Sigmoid colon (tissue), 7 donors: ENCODE data around the gene ROR1. TPM values are rescaled to one million over a fixed set of nuclear protein-coding genes. Genes with fewer than 3 reads are reported as not detected.
A peak's percentile ranks its signal among the peaks of the same experiment; 100 is the strongest.

Experiments used
- DNase-seq: peaks from one replicate; pipeline ENCODE4 v3.0.0-alpha.2; 2019
- H3K27ac ChIP-seq, 4 donors: fragments of 200-600 bp; sonication (generic); one replicate each; pipeline ENCODE4 v1.5.1; 2016 to 2019; ENCODE audit warnings: mild to moderate bottlenecking in 1 of 4
- H3K27me3 ChIP-seq, 3 donors: fragments of 200-600 bp; sonication (generic); one replicate each; pipeline ENCODE4 v1.5.1; 2019; ENCODE audit warnings: mild to moderate bottlenecking in 1 of 3
- H3K36me3 ChIP-seq, 4 donors: fragments of 200-600 bp; sonication (generic); one replicate each; pipeline ENCODE4 v1.5.1; 2016 to 2019
- H3K4me1 ChIP-seq, 4 donors: fragments of 200-600 bp; sonication (generic); one replicate each; pipeline ENCODE4 v1.5.1; 2017 to 2019
- H3K4me3 ChIP-seq, 4 donors: fragments of 200-600 bp; sonication (generic); one replicate each; pipeline ENCODE4 v1.5.1; 2017 to 2019; ENCODE audit warnings: mild to moderate bottlenecking in 2 of 4, moderate library complexity in 1 of 4
- H3K9me3 ChIP-seq, 4 donors: fragments of 200-600 bp in 3 of 4; sonication (generic) in 3 of 4; one replicate each; pipeline versions ENCODE4 v1.5.1 to v1.6.1; 2013 to 2019
- EP300 ChIP-seq, 4 donors: sonication (generic); formaldehyde crosslinking; IDR thresholded peaks; one replicate each; pipeline ENCODE4 v1.6.1; 2017; ENCODE audit warnings: antibody characterized with exemption in 4 of 4
- POLR2A ChIP-seq, 2 donors: fragments of 450-650 bp; IDR thresholded peaks; one replicate each; pipeline ENCODE4 v1.6.1; 2016; ENCODE audit warnings: antibody characterized with exemption in 2 of 2, mild to moderate bottlenecking in 2 of 2, moderate library complexity in 2 of 2
- POLR2AphosphoS5 ChIP-seq, 4 donors: sonication (generic); formaldehyde crosslinking; IDR thresholded peaks; one replicate each; pipeline ENCODE4 v1.6.1; 2017; ENCODE audit warnings: antibody characterized with exemption in 4 of 4
- WGBS, 2 donors: extraction: QIAGEN DNeasy Blood & Tissue Kit; methylation state at CpG; one replicate each; pipeline ENCODE4 v1.1.7; 2013; 5-methylcytosine and 5-hydroxymethylcytosine counted together
- intact Hi-C: fragments of 100-400 bp; cut with DNase I; formaldehyde crosslinking; loops from one replicate; pipeline ENCODE4 v1.15.1; 2023
- polyA plus RNA-seq, 3 donors: library from polyadenylated mRNA; stranded (reverse); fragments of 200-250 nt; gene quantifications; one replicate each; pipeline ENCODE4 v1.2.3, GENCODE V29; 2013
- total RNA-seq, 4 donors: library from RNA; depleted of rRNA; stranded (reverse); fragments of >200 nt; gene quantifications; one replicate each; pipeline ENCODE4 v1.1.0, GENCODE V29; 2016
- TF ChIP-seq, protein P1 (sequence below), 4 experiments: fragments of 450-650 bp in 3 of 4; fragments of 200-600 bp in 1 of 4; IDR thresholded peaks; one replicate each; pipeline ENCODE4 v1.5.1; 2016 to 2019; ENCODE audit warnings: antibody characterized with exemption in 4 of 4, mild to moderate bottlenecking in 3 of 4, moderate library complexity in 2 of 4
- donor health status: healthy with polysubstance abuse.
- donor health status: Bipolar disorder and iron deficiency.
- donor health status: healthy.

Gene ROR1
- total and polyA plus RNA-seq, 7 donors = under 0.01 to 37.1 (median 27.3) TPM

DNA sequence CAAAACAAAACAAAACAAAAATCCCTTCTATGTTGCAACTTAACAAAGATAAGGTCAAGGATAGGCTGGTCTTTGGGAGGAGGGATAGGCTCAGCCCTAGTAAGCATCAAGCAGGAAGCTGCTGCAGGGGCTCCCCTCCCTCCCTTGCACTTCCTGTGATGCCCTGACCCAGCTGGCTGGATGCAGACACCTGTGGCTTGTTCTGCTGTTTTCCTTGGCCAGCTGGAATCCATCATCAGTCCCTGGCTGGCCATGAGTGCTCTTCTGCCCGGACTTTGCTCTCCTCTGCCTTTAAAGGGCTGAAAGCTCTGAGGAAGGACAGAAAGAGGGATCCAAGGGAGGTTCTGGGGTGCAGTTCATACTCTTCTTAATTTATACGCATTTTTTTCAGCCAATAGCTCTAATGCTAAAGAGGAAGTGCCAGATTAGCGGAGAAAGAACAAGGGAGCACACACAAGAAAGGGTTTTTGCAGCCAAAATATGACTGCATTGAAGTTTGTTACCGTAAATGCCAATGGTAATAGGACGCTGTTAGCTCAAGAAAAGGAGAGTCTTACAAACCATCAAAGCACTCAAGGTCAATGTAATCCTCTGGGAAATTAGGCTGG lies 409.7 kb downstream of the ROR1 start:
- Histone ChIP-seq H3K4me3 (no peak overlapping the region), H3K27me3 (no peaks in the 10 kb centered on the region), H3K4me1 (peaks cover 0 to 13% (median 7%) of the 10 kb centered on the region in 4 donors), H3K9me3 (no peaks in the 10 kb centered on the region), H3K27ac (peak overlapping the region in 1 of 4 donors; percentile 14), H3K36me3 (peaks cover 0 to 6% (median under 1%) of the 10 kb centered on the region in 4 donors)
- WGBS, 2 donors = 57 to 82% methylated on average over 5 of the region's 5 CpGs
- TF ChIP-seq POLR2A (IDR thresholded peaks at IDR 0.05) (no peak), POLR2AphosphoS5 (IDR thresholded peaks at IDR 0.05) (peak in 3 of 4 donors; percentile 38 to 72 (median 60))
- intact Hi-C loops = no loop called here
- peak; percentile 81 for DNase-seq

DNA sequence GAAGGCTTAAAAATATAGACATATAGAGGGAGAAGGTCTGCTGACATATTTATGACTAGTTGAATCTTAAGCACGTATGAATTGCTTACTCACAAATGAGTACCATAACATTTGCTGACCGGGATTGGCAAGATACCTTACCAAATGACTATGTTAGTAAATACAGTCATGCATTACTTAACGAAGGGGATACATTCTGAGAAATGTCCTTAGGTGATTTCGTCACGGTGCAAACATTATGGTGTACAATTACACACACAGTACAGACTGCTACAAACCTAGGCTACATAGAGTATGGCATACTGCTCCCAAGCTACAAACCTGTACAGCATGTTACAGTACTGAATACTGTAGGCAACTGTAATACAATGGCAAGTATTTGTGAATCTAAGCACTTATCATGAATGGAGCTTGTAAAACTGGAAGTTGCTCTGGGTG lies 410.2 kb downstream of the ROR1 start:
- H3K27ac ChIP-seq = peak overlapping the region in 1 of 4 donors; percentile 14
- TF ChIP-seq EP300 (IDR thresholded peaks at IDR 0.05) (no peak), POLR2A (IDR thresholded peaks at IDR 0.05) (no peak), POLR2AphosphoS5 (IDR thresholded peaks at IDR 0.05) (no peak)
- TF ChIP-seq, protein P1, sequence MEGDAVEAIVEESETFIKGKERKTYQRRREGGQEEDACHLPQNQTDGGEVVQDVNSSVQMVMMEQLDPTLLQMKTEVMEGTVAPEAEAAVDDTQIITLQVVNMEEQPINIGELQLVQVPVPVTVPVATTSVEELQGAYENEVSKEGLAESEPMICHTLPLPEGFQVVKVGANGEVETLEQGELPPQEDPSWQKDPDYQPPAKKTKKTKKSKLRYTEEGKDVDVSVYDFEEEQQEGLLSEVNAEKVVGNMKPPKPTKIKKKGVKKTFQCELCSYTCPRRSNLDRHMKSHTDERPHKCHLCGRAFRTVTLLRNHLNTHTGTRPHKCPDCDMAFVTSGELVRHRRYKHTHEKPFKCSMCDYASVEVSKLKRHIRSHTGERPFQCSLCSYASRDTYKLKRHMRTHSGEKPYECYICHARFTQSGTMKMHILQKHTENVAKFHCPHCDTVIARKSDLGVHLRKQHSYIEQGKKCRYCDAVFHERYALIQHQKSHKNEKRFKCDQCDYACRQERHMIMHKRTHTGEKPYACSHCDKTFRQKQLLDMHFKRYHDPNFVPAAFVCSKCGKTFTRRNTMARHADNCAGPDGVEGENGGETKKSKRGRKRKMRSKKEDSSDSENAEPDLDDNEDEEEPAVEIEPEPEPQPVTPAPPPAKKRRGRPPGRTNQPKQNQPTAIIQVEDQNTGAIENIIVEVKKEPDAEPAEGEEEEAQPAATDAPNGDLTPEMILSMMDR (IDR thresholded peaks at IDR 0.05) = no peak
- DNase-seq = no peak
- H3K4me3 ChIP-seq = no peak overlapping the region
- peaks cover 0 to 4% (median 0%) of the 10 kb centered on the region in 4 donors for H3K36me3 ChIP-seq
- peaks cover 0 to 13% (median 7%) of the 10 kb centered on the region in 4 donors for H3K4me1 ChIP-seq
- no peaks in the 10 kb centered on the region for H3K27me3 ChIP-seq
- intact Hi-C loops = no loop called here
- H3K9me3 ChIP-seq = no peaks in the 10 kb centered on the region
- WGBS, 2 donors = 73 to 75% methylated on average over 5 of the region's 5 CpGs

DNA sequence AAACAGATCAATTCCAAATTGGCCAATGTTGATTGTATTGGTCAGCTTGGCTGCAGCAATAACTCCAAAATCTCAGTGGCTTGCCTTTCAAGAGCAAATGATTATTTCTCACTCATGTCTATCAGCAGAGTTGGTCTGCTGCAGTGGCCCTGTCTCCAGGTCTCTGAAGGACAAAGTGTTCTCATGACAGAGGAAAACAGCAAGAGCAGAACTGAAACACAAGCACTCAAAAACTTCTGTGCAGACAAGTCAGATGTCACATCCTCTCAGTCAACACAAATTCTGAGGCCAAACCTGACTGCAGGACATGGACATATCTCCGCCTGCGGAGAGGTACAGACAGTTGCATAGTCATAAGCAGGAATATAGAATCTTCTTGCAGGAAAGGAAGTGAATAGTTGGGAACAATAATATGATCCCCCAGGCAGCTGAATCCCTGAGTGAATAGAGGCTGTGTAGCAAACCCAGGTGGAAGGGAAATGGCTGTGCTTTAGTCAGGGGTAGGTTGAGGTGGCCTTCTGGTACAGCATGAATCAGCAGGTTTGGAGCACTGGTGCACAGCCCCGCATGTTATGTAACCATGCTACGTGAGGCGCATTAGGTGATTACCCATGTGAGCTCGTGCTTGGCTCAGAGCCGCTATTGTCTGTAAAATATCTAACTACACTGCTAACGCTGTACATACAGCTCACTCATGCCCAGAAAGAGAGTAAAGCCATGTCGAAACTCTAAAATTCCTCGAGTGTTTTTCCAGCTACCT lies 412.5 kb downstream of the ROR1 start:
- no peaks in the 10 kb centered on the region for H3K9me3 ChIP-seq
- intact Hi-C loops = no loop called here
- TF ChIP-seq EP300 (IDR thresholded peaks at IDR 0.05) (no peak), POLR2AphosphoS5 (IDR thresholded peaks at IDR 0.05) (no peak), POLR2A (IDR thresholded peaks at IDR 0.05) (no peak)
- TF ChIP-seq, protein P1 (IDR thresholded peaks at IDR 0.05) = no peak
- H3K36me3 ChIP-seq = no peaks in the 10 kb centered on the region
- no peak for DNase-seq
- H3K27ac ChIP-seq = no peak overlapping the region
- H3K4me1 ChIP-seq = peaks cover 0 to 13% (median 7%) of the 10 kb centered on the region in 4 donors
- WGBS, 2 donors = 80 to 88% methylated on average over 10 of the region's 10 CpGs
- no peak overlapping the region for H3K4me3 ChIP-seq
- no peaks in the 10 kb centered on the region for H3K27me3 ChIP-seq

DNA sequence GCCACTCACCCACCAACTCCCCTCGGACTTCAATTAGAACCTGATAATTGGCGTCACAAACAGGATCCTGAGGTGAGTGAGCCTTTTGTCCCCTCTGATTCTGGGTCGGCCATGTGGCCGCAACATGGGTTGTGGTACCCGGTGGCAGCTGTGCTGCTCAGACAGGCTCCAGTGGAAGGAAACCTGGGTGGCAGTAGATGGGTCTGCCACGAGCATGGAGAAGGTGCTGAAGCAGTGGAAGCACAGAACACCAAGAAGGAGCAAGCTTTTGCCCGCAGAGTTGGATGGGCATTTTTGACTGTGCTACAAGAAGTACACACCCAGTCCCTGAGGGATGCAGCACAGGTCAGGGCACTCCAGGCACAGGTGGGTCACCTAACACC lies 413.1 kb downstream of the ROR1 start:
- H3K27ac ChIP-seq = no peak overlapping the region
- TF ChIP-seq POLR2A (IDR thresholded peaks at IDR 0.05) (no peak), POLR2AphosphoS5 (IDR thresholded peaks at IDR 0.05) (no peak), EP300 (IDR thresholded peaks at IDR 0.05) (no peak)
- TF ChIP-seq, protein P1 (IDR thresholded peaks at IDR 0.05) = no peak
- no peaks in the 10 kb centered on the region for H3K27me3 ChIP-seq
- no peak for DNase-seq
- peaks cover 0 to 13% (median 7%) of the 10 kb centered on the region in 4 donors for H3K4me1 ChIP-seq
- intact Hi-C loops = no loop called here
- no peak overlapping the region for H3K4me3 ChIP-seq
- no peaks in the 10 kb centered on the region for H3K9me3 ChIP-seq
- 87 to 88% methylated on average over 7 of the region's 7 CpGs for WGBS, 2 donors
- H3K36me3 ChIP-seq = no peaks in the 10 kb centered on the region

DNA sequence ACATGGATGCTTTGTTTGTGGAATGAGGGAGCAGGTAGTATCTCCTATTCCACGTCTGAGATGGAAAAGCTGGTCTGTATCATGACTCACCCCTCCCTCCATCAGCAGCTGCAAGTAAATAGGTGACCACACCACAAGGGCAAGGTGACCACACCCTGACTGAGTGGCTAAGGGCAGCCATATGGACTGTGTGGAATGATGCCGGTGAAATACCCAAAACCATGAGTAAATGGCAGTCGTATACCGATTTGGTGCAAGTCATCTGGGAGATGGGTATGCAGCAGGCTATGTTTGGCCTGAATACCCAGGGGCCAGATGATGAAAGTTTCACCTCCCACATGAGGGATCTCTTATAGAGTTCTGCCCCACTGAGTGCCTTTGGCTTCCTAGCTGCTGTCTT lies 413.8 kb downstream of the ROR1 start:
- Histone ChIP-seq H3K4me3 (no peak overlapping the region), H3K27me3 (no peaks in the 10 kb centered on the region), H3K36me3 (no peaks in the 10 kb centered on the region), H3K4me1 (peaks cover 0 to 13% (median 7%) of the 10 kb centered on the region in 4 donors), H3K9me3 (no peaks in the 10 kb centered on the region), H3K27ac (no peak overlapping the region)
- 83 to 91% methylated on average over 4 of the region's 4 CpGs for WGBS, 2 donors
- no peak for TF ChIP-seq EP300 (IDR thresholded peaks at IDR 0.05)
- TF ChIP-seq, protein P1 (IDR thresholded peaks at IDR 0.05) = no peak
- no peak for TF ChIP-seq POLR2AphosphoS5 (IDR thresholded peaks at IDR 0.05)
- TF ChIP-seq POLR2A (IDR thresholded peaks at IDR 0.05) = no peak
- intact Hi-C loops = no loop called here
- no peak for DNase-seq
